Spleen (tissue), 11 donors: ENCODE data around the gene CALY. TPM values are rescaled to one million over a fixed set of nuclear protein-coding genes. Genes with fewer than 3 reads are reported as not detected.

Experiments used
- DNase-seq: peaks from one replicate; pipeline ENCODE4 v3.0.0-alpha.2; 2020
- H3K27ac ChIP-seq, 8 donors: fragments of 200-600 bp; sonication (generic) in 7 of 8; 1 replicate in 4 of 8; 2 replicates in 4 of 8; pipeline versions ENCODE4 v1.5.0 to v1.8.0; 2016 to 2021; ENCODE audit warnings: inconsistent platforms in 4 of 8, mild to moderate bottlenecking in 4 of 8, moderate library complexity in 1 of 8
- H3K27me3 ChIP-seq, 7 donors: fragments of 200-600 bp; sonication (generic) in 6 of 7; replicated peaks in 1 of 7; 1 replicate in 4 of 7; 2 replicates in 3 of 7; pipeline versions ENCODE4 v1.5.0 to v1.8.0; 2016 to 2021; ENCODE audit warnings: inconsistent platforms in 3 of 7, mild to moderate bottlenecking in 1 of 7
- H3K36me3 ChIP-seq, 6 donors: fragments of 200-600 bp; sonication (generic) in 5 of 6; 1 replicate in 4 of 6; 2 replicates in 2 of 6; pipeline versions ENCODE4 v1.5.0 to v1.8.0; 2016 to 2021; ENCODE audit warnings: inconsistent platforms in 2 of 6
- H3K4me1 ChIP-seq, 6 donors: fragments of 200-600 bp; sonication (generic) in 5 of 6; 1 replicate in 3 of 6; 2 replicates in 3 of 6; pipeline versions ENCODE4 v1.5.0 to v1.8.0; 2016 to 2021; ENCODE audit warnings: inconsistent platforms in 3 of 6
- H3K4me3 ChIP-seq, 8 donors: fragments of 200-600 bp; sonication (generic) in 7 of 8; 1 replicate in 4 of 8; 2 replicates in 4 of 8; pipeline versions ENCODE4 v1.5.0 to v1.8.0; 2016 to 2021; ENCODE audit warnings: inconsistent platforms in 4 of 8, mild to moderate bottlenecking in 4 of 8, moderate library complexity in 2 of 8
- H3K9me3 ChIP-seq, 8 donors: fragments of 200-600 bp; sonication (generic) in 7 of 8; 1 replicate in 4 of 8; 2 replicates in 4 of 8; pipeline versions ENCODE4 v1.5.0 to v1.8.0; 2016 to 2021; ENCODE audit warnings: inconsistent platforms in 4 of 8
- CTCF ChIP-seq, 11 experiments: fragments of 200-600 bp in 7 of 11; fragments of 450-650 bp in 4 of 11; sonication (generic) in 4 of 11; IDR thresholded peaks in 8 of 11; conservative IDR thresholded peaks in 3 of 11; 1 replicate in 7 of 11; 2 replicates in 4 of 11; pipeline versions ENCODE4 v1.4.0 to v1.8.0; 2016 to 2021; ENCODE audit warnings: antibody characterized with exemption in 11 of 11, inconsistent platforms in 4 of 11, mild to moderate bottlenecking in 1 of 11
- POLR2A ChIP-seq, 3 donors: fragments of 450-650 bp; IDR thresholded peaks; one replicate each; pipeline ENCODE4 v1.5.1; 2017; ENCODE audit warnings: antibody characterized with exemption in 3 of 3, mild to moderate bottlenecking in 1 of 3
- POLR2AphosphoS5 ChIP-seq, 3 donors: sonication (generic); formaldehyde crosslinking; IDR thresholded peaks; one replicate each; pipeline ENCODE4 v1.5.1; 2017; ENCODE audit warnings: antibody characterized with exemption in 3 of 3
- WGBS, 5 donors: extraction: QIAGEN DNeasy Blood & Tissue Kit in 3 of 5; methylation state at CpG; one replicate each; pipeline versions ENCODE4 v1.1.5 to v1.1.7; 2013 to 2018; 5-methylcytosine and 5-hydroxymethylcytosine counted together
- intact Hi-C: fragments of 100-400 bp; cut with DNase I; formaldehyde crosslinking; loops from one replicate; pipeline ENCODE4 v1.15.0; 2023; ENCODE audit warnings: low total_unique reads
- polyA plus RNA-seq, 3 donors: library from polyadenylated mRNA; stranded (reverse); fragments of 200-250 nt; gene quantifications; one replicate each; pipeline ENCODE4 v1.2.1, GENCODE V29; 2013
- total RNA-seq, 7 donors: library from RNA; depleted of rRNA in 3 of 7; stranded (reverse); fragments of >200 nt in 3 of 7; fragmentation: NEBNext Ultra II Directional in 4 of 7; extraction: Animal tissue kit (Norgen Biotek cat#: 25700) in 4 of 7; gene quantifications; one replicate each; pipeline versions ENCODE4 v1.1.0 to v1.2.1, GENCODE V29; 2016 to 2021
- donor health status: healthy with polysubstance abuse.
- donor health status: DM: no; HTN: no; CAD: no; lungs with moderate emphysema.
- donor health status: DM: no; HTN: no; CAD: no.
- donor health status: Bipolar disorder and iron deficiency.
- donor health status: healthy.
- donor health status: DM: no; HTN: no; CAD: no.
- donor health status: DM: yes; HTN: yes; CAD: no.

The CALY gene
- total and polyA plus RNA-seq, 10 donors: 0.04 to 3.4 (median 0.34) TPM; not detected in 1

- H3K9me3 ChIP-seq: no peaks in the 10 kb centered on the region
- no peak overlapping the region for H3K27ac ChIP-seq
- H3K4me3 ChIP-seq: no peak overlapping the region
- peaks cover 0 to 89% (median 73%) of the 10 kb centered on the region in 6 donors for H3K36me3 ChIP-seq
- peaks cover 0 to 17% (median 0%) of the 10 kb centered on the region in 6 donors for H3K4me1 ChIP-seq
- TF ChIP-seq POLR2AphosphoS5 (IDR thresholded peaks at IDR 0.05) (no peak), CTCF (IDR thresholded peaks at IDR 0.05 in 8 of 11, conservative IDR thresholded peaks at IDR 0.05 in 3 of 11) (no peak), POLR2A (IDR thresholded peaks at IDR 0.05) (no peak)
- intact Hi-C loops: no loop called here
- H3K27me3 ChIP-seq: no peaks in the 10 kb centered on the region
- no peak for DNase-seq
- 87 to 90% (median 87%) methylated on average over 13 of the region's 13 CpGs for WGBS, 5 donors
Observed at GRCh38 chr10:133365461-133366129, 28.9 kb upstream of the CALY start.

GRCh38 chr10:133364645-133365431, 28.1 kb upstream of the CALY start:
- WGBS, 5 donors: 89 to 96% (median 93%) methylated on average over 26 to 29 of the region's 29 CpGs
- Histone ChIP-seq H3K4me3 (no peak overlapping the region), H3K36me3 (peaks cover 0 to 82% (median 65%) of the 10 kb centered on the region in 6 donors), H3K9me3 (no peaks in the 10 kb centered on the region), H3K4me1 (peaks cover 0 to 17% (median 0%) of the 10 kb centered on the region in 6 donors), H3K27me3 (no peaks in the 10 kb centered on the region), H3K27ac (no peak overlapping the region)
- peak in 1 of 3 donors; percentile 4 for TF ChIP-seq POLR2AphosphoS5 (IDR thresholded peaks at IDR 0.05)
- no peak for TF ChIP-seq POLR2A (IDR thresholded peaks at IDR 0.05)
- no peak for DNase-seq
- intact Hi-C loops: no loop called here

- Histone ChIP-seq H3K27ac (no peak overlapping the region), H3K4me1 (peaks cover 0 to 17% (median 0%) of the 10 kb centered on the region in 6 donors), H3K4me3 (no peak overlapping the region), H3K9me3 (no peaks in the 10 kb centered on the region), H3K27me3 (no peaks in the 10 kb centered on the region), H3K36me3 (peaks cover 0 to 62% (median 50%) of the 10 kb centered on the region in 6 donors)
- intact Hi-C loops: no loop called here
- WGBS, 5 donors: 89 to 97% (median 91%) methylated on average over 13 of the region's 13 CpGs
- DNase-seq: no peak
- TF ChIP-seq POLR2A (IDR thresholded peaks at IDR 0.05) (no peak), POLR2AphosphoS5 (IDR thresholded peaks at IDR 0.05) (no peak), CTCF (IDR thresholded peaks at IDR 0.05 in 8 of 11, conservative IDR thresholded peaks at IDR 0.05 in 3 of 11) (no peak)
Observed at GRCh38 chr10:133362846-133363245, 26.1 kb upstream of the CALY start.

GRCh38 chr10:133361773-133362441, 25.2 kb upstream of the CALY start:
- H3K4me1 ChIP-seq: peaks cover under 1 to 25% (median 8%) of the 10 kb centered on the region in 6 donors
- no peaks in the 10 kb centered on the region for H3K27me3 ChIP-seq
- intact Hi-C loops: no loop called here
- no peak for DNase-seq
- no peak for TF ChIP-seq POLR2AphosphoS5 (IDR thresholded peaks at IDR 0.05)
- TF ChIP-seq POLR2A (IDR thresholded peaks at IDR 0.05): no peak
- TF ChIP-seq CTCF (IDR thresholded peaks at IDR 0.05 in 8 of 11, conservative IDR thresholded peaks at IDR 0.05 in 3 of 11): no peak
- peaks cover 0 to 54% (median 47%) of the 10 kb centered on the region in 6 donors for H3K36me3 ChIP-seq
- WGBS, 5 donors: 60 to 70% (median 67%) methylated on average over 18 of the region's 18 CpGs
- no peaks in the 10 kb centered on the region for H3K9me3 ChIP-seq
- H3K4me3 ChIP-seq: peak overlapping the region in 1 of 8 donors; percentile 28
- peak overlapping the region in 5 of 8 donors; percentile 11 to 48 (median 39) for H3K27ac ChIP-seq
